HAP-1 (cell line): Measurements from ENCODE around the gene SLC7A5.
"Not testable (repeated sequence)": the region's sequence is repeated elsewhere in the genome, so short reads cannot be mapped to it uniquely, and the experiment has no call there.

Experiments
- DNase-seq, 2 experiments: peaks; one replicate each; pipeline ENCODE4 v3.0.0-alpha.2; 2016 to 2020; ENCODE audit warnings: low spot score in 2 of 2
- H3K27me3 ChIP-seq: fragments of 250-450 bp; sonication (Bioruptor Pico); 2 replicates; pipeline ENCODE4 v1.5.1; 2020; ENCODE audit warnings: low read depth, mild to moderate bottlenecking, moderate library complexity
- H3K36me3 ChIP-seq: fragments of 250-450 bp; sonication (Bioruptor Pico); replicated peaks from 2 replicates; pipeline ENCODE4 v1.5.1; 2020; ENCODE audit warnings: mild to moderate bottlenecking
- H3K4me1 ChIP-seq: fragments of 250-450 bp; sonication (Bioruptor Pico); 2 replicates; pipeline ENCODE4 v1.5.1; 2020; ENCODE audit warnings: mild to moderate bottlenecking
- H3K4me3 ChIP-seq: fragments of 250-450 bp; sonication (Bioruptor Pico); 2 replicates; pipeline ENCODE4 v1.5.1; 2020; ENCODE audit warnings: mild to moderate bottlenecking, moderate library complexity
- H3K9me3 ChIP-seq: fragments of 250-450 bp; sonication (Bioruptor Pico); 2 replicates; pipeline ENCODE4 v1.5.1; 2020; ENCODE audit warnings: mild to moderate bottlenecking, moderate library complexity
- in situ Hi-C: fragments of 300-500 bp; cut with MboI; formaldehyde crosslinking; loops from 3 replicates; pipeline ENCODE4 v1.14.3; 2020; ENCODE audit warnings: low sequenced_read_pairs, inconsistent platforms, mixed read lengths

Gene SLC7A5

GRCh38 chr16:87897521-87898505 is 28.5 kb upstream of the SLC7A5 start:
- Histone ChIP-seq H3K27me3 (no peaks in the 10 kb centered on the region), H3K4me3 (no peak overlapping the region), H3K9me3 (no peaks in the 10 kb centered on the region), H3K36me3 (no peaks in the 10 kb centered on the region), H3K4me1 (no peaks in the 10 kb centered on the region)
- in situ Hi-C loops, result no loop called here
- DNase-seq, result no peak

GRCh38 chr16:87896924-87897520 is 27.7 kb upstream of the SLC7A5 start:
- in situ Hi-C loops, result not testable (repeated sequence)

GRCh38 chr16:87896176-87896890 is 27.0 kb upstream of the SLC7A5 start:
- H3K27me3 ChIP-seq, in situ Hi-C loops, DNase-seq, H3K4me3 ChIP-seq, H3K36me3 ChIP-seq, H3K4me1 ChIP-seq, H3K9me3 ChIP-seq: not testable (repeated sequence)

More at GRCh38 chr16:87896924-87897520, 27.7 kb upstream of the SLC7A5 start:
- not testable (repeated sequence) for DNase-seq, H3K4me3 ChIP-seq, H3K36me3 ChIP-seq, H3K4me1 ChIP-seq, H3K27me3 ChIP-seq, H3K9me3 ChIP-seq

- Histone ChIP-seq H3K4me1 (no peaks in the 10 kb centered on the region), H3K36me3 (no peaks in the 10 kb centered on the region), H3K4me3 (no peak overlapping the region), H3K9me3 (no peaks in the 10 kb centered on the region), H3K27me3 (no peaks in the 10 kb centered on the region)
- no peak for DNase-seq
- in situ Hi-C loops, result no loop called here
Measured at GRCh38 chr16:87895641-87896141, 26.4 kb upstream of the SLC7A5 start.

GRCh38 chr16:87894005-87894404 is 24.7 kb upstream of the SLC7A5 start:
- H3K4me3 ChIP-seq, H3K27me3 ChIP-seq, in situ Hi-C loops, DNase-seq, H3K36me3 ChIP-seq, H3K4me1 ChIP-seq, H3K9me3 ChIP-seq: not testable (repeated sequence)

- DNase-seq, result no peak
- H3K27me3 ChIP-seq, result no peaks in the 10 kb centered on the region
- no peaks in the 10 kb centered on the region for H3K4me1 ChIP-seq
- H3K36me3 ChIP-seq, result no peaks in the 10 kb centered on the region
- no peak overlapping the region for H3K4me3 ChIP-seq
- in situ Hi-C loops, result no loop called here
- H3K9me3 ChIP-seq, result no peaks in the 10 kb centered on the region
Measured at GRCh38 chr16:87891764-87892163, 22.5 kb upstream of the SLC7A5 start.

GRCh38 chr16:87889762-87890161 is 20.5 kb upstream of the SLC7A5 start:
- in situ Hi-C loops, H3K4me1 ChIP-seq, H3K9me3 ChIP-seq, H3K36me3 ChIP-seq, H3K4me3 ChIP-seq, H3K27me3 ChIP-seq, DNase-seq: not testable (repeated sequence)

GRCh38 chr16:87888346-87888745 is 19.0 kb upstream of the SLC7A5 start:
- H3K4me1 ChIP-seq, DNase-seq, H3K36me3 ChIP-seq, H3K9me3 ChIP-seq, in situ Hi-C loops, H3K4me3 ChIP-seq, H3K27me3 ChIP-seq: not testable (repeated sequence)

GRCh38 chr16:87887931-87888330 is 18.6 kb upstream of the SLC7A5 start:
- H3K4me3 ChIP-seq, DNase-seq, H3K4me1 ChIP-seq, H3K27me3 ChIP-seq, in situ Hi-C loops, H3K36me3 ChIP-seq, H3K9me3 ChIP-seq: not testable (repeated sequence)

- H3K27me3 ChIP-seq, result not testable (repeated sequence)
Measured at GRCh38 chr16:87885371-87885967, 16.2 kb upstream of the SLC7A5 start.

GRCh38 chr16:87882436-87883019 is 13.2 kb upstream of the SLC7A5 start:
- H3K9me3 ChIP-seq, result no peaks in the 10 kb centered on the region
- in situ Hi-C loops, result no loop called here
- H3K4me1 ChIP-seq, result no peaks in the 10 kb centered on the region
- no peaks in the 10 kb centered on the region for H3K36me3 ChIP-seq
- no peak overlapping the region for H3K4me3 ChIP-seq
- DNase-seq, result no peak
- no peaks in the 10 kb centered on the region for H3K27me3 ChIP-seq

More at GRCh38 chr16:87885371-87885967, 16.2 kb upstream of the SLC7A5 start:
- in situ Hi-C loops, H3K4me1 ChIP-seq, DNase-seq, H3K9me3 ChIP-seq, H3K4me3 ChIP-seq, H3K36me3 ChIP-seq: not testable (repeated sequence)

- DNase-seq, result no peak
- in situ Hi-C loops, result no loop called here
- Histone ChIP-seq H3K27me3 (no peaks in the 10 kb centered on the region), H3K4me3 (no peak overlapping the region), H3K4me1 (no peaks in the 10 kb centered on the region), H3K36me3 (no peaks in the 10 kb centered on the region), H3K9me3 (no peaks in the 10 kb centered on the region)
Measured at GRCh38 chr16:87881324-87882200, 12.3 kb upstream of the SLC7A5 start.
